T-helper 17 cell (primary cell): ENCODE data around the gene GBE1. TPM values are rescaled to one million over a fixed set of nuclear protein-coding genes. Genes with fewer than 3 reads are reported as not detected.
A peak's percentile ranks its signal among the peaks of the same experiment; 100 is the strongest.
"Not testable (repeated sequence)": the region's sequence is repeated elsewhere in the genome, so short reads cannot be mapped to it uniquely, and the experiment has no call there.

ENCODE experiments used
- ATAC-seq: fragments of 150-1000 bp; cut with Tn5 transposase; 2 replicates; pipeline ENCODE4 v1.10.0; 2021; ENCODE audit warnings: mild to moderate bottlenecking, moderate library complexity
- DNase-seq, 3 donors: peaks; one replicate each; pipeline versions ENCODE4 v3.0.0 to v3.0.0-alpha.2; 2020 to 2021
- H3K9me3 ChIP-seq: one replicate; pipeline ENCODE4 v1.7.0; 2013; ENCODE audit warnings: low read length, mild to moderate bottlenecking; ENCODE audit not compliant: control insufficient read depth, poor library complexity, severe bottlenecking
- H3K27ac Mint-ChIP-seq: one replicate; pipeline ENCODE4 v1.8.0; 2022; ENCODE audit warnings: mild to moderate bottlenecking, moderate library complexity, mixed read lengths
- H3K27me3 Mint-ChIP-seq: one replicate; pipeline ENCODE4 v1.8.0; 2022; ENCODE audit warnings: mixed read lengths
- H3K36me3 Mint-ChIP-seq: one replicate; pipeline ENCODE4 v1.8.0; 2022; ENCODE audit warnings: low read depth, mixed read lengths
- H3K4me1 Mint-ChIP-seq: one replicate; pipeline ENCODE4 v1.8.0; 2022; ENCODE audit warnings: mild to moderate bottlenecking, mixed read lengths
- H3K4me3 Mint-ChIP-seq: one replicate; pipeline ENCODE4 v1.8.0; 2022; ENCODE audit warnings: mild to moderate bottlenecking, moderate library complexity, mixed read lengths
- total RNA-seq, 4 donors: library from RNA in 2 of 4; stranded (reverse) in 2 of 4; gene quantifications; one replicate each; pipeline ENCODE4 v1.2.3 and lab custom pipeline; 2022 to 2026

The GBE1 gene
- total RNA-seq, 2 donors from 2014 or later = 8.0 to 8.6 TPM

DNA sequence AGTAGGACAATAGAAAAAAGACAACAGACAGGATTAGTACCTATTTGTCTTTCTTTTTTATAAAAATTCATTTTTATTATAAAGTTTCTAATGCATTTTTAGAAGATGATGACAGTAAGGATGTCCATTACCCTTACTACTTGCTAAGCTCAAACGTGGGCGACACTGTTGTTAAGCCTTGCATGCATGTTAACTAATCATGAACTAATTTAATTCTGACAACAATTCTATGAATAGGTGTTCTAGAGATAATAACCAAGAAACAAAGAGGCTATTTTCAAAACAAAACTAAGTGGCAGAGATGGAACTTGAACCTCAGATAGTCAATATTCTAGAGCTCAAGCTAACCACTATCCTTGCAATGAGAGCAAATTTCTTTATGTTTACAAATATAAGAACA lies 247.9 kb downstream of the GBE1 start:
- Mint-ChIP-seq H3K4me3 (no peak overlapping the region), H3K27ac (no peak overlapping the region), H3K36me3 (peaks cover 8% of the 10 kb centered on the region), H3K27me3 (no peaks in the 10 kb centered on the region), H3K4me1 (no peaks in the 10 kb centered on the region)
- H3K9me3 ChIP-seq = no peaks in the 10 kb centered on the region
- no peak for ATAC-seq
- DNase-seq = no peak

DNA sequence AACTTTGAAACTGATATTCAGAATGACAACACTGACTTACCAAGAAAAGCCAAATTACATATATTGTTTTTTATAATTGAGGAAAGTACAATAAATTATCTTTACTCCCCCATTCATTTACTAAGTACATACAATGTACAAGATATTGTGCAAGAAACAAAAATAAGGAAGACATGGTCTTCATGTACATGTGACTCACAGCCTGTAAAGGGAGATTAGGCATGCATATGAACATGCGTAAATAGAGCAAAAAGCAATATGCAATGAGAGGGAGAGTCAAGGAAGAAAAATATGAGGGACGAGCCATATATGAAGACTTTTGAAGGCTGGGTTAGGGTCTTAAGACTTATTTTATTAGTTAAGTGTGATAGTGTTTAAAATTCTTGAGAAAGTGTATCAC lies 258.4 kb downstream of the GBE1 start:
- H3K27ac Mint-ChIP-seq = no peak overlapping the region
- no peak overlapping the region for H3K4me3 Mint-ChIP-seq
- H3K36me3 Mint-ChIP-seq = peaks cover 2% of the 10 kb centered on the region
- no peaks in the 10 kb centered on the region for H3K4me1 Mint-ChIP-seq
- DNase-seq = no peak
- ATAC-seq = no peak
- H3K27me3 Mint-ChIP-seq = no peaks in the 10 kb centered on the region
- H3K9me3 ChIP-seq = no peaks in the 10 kb centered on the region

- no peak for ATAC-seq
- DNase-seq = no peak
- Mint-ChIP-seq H3K27me3 (no peaks in the 10 kb centered on the region), H3K4me3 (no peak overlapping the region), H3K4me1 (no peaks in the 10 kb centered on the region), H3K27ac (no peak overlapping the region), H3K36me3 (peaks cover 2% of the 10 kb centered on the region)
- H3K9me3 ChIP-seq = no peaks in the 10 kb centered on the region
These were observed 259.2 kb downstream of the GBE1 start for GRCh38 chr3:81502236-81502635.

DNA sequence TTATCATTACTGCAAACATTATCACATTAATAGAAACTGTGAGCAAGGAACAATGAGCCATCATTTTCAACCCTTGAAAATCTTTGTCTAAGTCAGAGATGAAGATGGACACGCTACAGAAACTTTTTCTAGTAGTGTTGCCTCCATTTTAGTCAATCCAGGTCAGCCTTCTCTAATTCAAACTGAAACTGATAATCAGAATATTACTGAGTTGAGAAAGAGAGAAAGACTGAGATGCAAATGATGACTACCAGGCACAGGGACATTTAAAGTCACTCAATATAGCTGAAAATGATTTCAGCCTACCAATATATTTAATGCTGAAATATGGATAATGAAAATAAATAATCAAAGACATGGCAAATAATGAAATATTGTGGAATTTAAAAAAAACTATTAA lies 261.4 kb downstream of the GBE1 start:
- Mint-ChIP-seq H3K4me3 (no peak overlapping the region), H3K4me1 (no peaks in the 10 kb centered on the region), H3K36me3 (no peaks in the 10 kb centered on the region), H3K27ac (no peak overlapping the region), H3K27me3 (no peaks in the 10 kb centered on the region)
- no peak for ATAC-seq
- H3K9me3 ChIP-seq = no peaks in the 10 kb centered on the region
- DNase-seq = no peak

DNA sequence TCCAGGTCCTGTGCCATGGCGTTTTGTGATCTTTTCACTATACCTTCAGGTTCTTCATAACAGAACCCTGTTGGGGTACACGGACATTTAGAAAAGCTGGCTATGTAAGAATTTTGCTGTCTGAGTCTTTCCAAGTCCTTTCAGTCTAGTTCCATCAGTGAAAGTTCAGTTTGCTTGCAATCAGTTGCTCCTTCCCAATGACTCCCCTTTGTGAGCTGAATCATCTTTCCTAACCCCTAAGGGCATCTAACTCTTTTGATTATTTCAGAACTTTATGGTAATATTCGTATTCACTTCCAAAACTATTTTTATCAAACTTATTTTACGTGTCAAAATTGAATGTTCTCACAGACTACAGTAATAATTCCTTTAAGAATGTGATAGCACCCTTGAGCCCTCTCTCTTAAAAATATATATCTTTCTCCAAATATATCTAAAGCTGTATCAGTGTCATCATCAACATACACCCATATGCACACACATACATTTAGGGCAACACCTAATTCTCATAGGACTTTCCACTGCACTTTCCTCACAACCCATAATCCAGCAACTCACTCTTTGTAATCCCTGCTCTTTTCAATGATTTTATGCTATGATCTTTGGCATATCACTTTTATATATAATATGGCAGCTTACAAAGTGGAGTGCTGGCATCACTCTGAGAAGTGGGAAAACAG lies 263.7 kb downstream of the GBE1 start:
- Mint-ChIP-seq H3K4me1 (no peaks in the 10 kb centered on the region), H3K27me3 (no peaks in the 10 kb centered on the region), H3K27ac (no peak overlapping the region), H3K36me3 (no peaks in the 10 kb centered on the region), H3K4me3 (no peak overlapping the region)
- DNase-seq = no peak
- no peaks in the 10 kb centered on the region for H3K9me3 ChIP-seq
- ATAC-seq = no peak

- ATAC-seq (no peak), DNase-seq (no peak)
- H3K9me3 ChIP-seq = no peaks in the 10 kb centered on the region
- Mint-ChIP-seq H3K36me3 (no peaks in the 10 kb centered on the region), H3K4me1 (peaks cover 2% of the 10 kb centered on the region), H3K27ac (no peak overlapping the region), H3K27me3 (no peaks in the 10 kb centered on the region), H3K4me3 (no peak overlapping the region)
These were observed 264.9 kb downstream of the GBE1 start for GRCh38 chr3:81496407-81497104.

GRCh38 chr3:81492471-81492870 lies 269.0 kb downstream of the GBE1 start:
- not testable (repeated sequence) for H3K27me3 Mint-ChIP-seq, H3K4me1 Mint-ChIP-seq, H3K36me3 Mint-ChIP-seq, H3K27ac Mint-ChIP-seq, H3K9me3 ChIP-seq, DNase-seq, H3K4me3 Mint-ChIP-seq, ATAC-seq

DNA sequence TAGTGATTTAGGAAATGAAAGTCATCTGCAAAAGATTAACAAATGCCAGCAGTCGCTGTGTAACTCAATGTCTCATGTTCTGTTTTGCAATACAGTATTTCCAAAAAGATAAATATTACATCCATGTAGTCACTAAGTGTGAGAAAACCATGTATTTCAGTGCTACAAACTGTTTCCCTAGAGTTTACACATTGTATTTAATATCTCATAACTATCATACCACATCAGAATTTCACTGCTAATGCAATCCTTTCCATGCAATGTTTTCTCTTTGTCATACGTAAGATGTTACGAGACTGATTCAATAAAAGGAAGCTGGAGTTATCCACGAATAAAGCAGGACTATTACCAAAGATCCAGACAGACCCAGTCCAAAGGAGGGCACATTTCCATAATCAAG lies 269.4 kb downstream of the GBE1 start:
- peaks cover 7% of the 10 kb centered on the region for H3K4me1 Mint-ChIP-seq
- no peaks in the 10 kb centered on the region for H3K36me3 Mint-ChIP-seq
- no peak for DNase-seq
- no peaks in the 10 kb centered on the region for H3K27me3 Mint-ChIP-seq
- H3K4me3 Mint-ChIP-seq = no peak overlapping the region
- no peaks in the 10 kb centered on the region for H3K9me3 ChIP-seq
- no peak overlapping the region for H3K27ac Mint-ChIP-seq
- ATAC-seq = no peak

- ATAC-seq = peak; percentile 87
- no peaks in the 10 kb centered on the region for H3K36me3 Mint-ChIP-seq
- DNase-seq = peak; percentile 35 to 65 (median 47)
- no peak overlapping the region for H3K4me3 Mint-ChIP-seq
- peak overlapping the region; percentile 16 for H3K27ac Mint-ChIP-seq
- no peaks in the 10 kb centered on the region for H3K27me3 Mint-ChIP-seq
- no peaks in the 10 kb centered on the region for H3K9me3 ChIP-seq
- H3K4me1 Mint-ChIP-seq = peaks cover 7% of the 10 kb centered on the region
These were observed 270.7 kb downstream of the GBE1 start for GRCh38 chr3:81490541-81491288.

- ATAC-seq (no peak), DNase-seq (no peak)
- H3K36me3 Mint-ChIP-seq = no peaks in the 10 kb centered on the region
- no peak overlapping the region for H3K27ac Mint-ChIP-seq
- H3K4me1 Mint-ChIP-seq = no peaks in the 10 kb centered on the region
- H3K9me3 ChIP-seq = no peaks in the 10 kb centered on the region
- no peak overlapping the region for H3K4me3 Mint-ChIP-seq
- H3K27me3 Mint-ChIP-seq = no peaks in the 10 kb centered on the region
These were observed 276.0 kb downstream of the GBE1 start for GRCh38 chr3:81485444-81485865.

DNA sequence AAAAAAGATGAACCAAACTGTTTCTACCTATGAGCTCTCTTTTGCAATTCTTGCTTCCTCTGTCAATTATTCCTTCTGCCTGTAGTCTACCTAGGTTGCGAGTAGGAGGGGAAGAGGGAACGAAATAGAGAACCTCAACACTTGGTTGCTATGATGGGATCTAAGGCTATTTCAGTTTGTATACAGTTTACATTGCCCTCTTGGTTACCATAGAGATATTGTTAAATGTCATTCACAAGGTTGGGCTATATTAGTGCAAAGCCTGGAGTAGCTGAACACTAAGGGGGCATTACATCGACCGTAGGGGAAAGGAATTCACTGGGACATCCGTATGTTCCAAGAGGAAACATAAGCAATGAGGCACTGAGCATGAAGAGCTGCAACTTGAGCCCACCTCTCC lies 276.9 kb downstream of the GBE1 start:
- no peaks in the 10 kb centered on the region for H3K4me1 Mint-ChIP-seq
- no peak for ATAC-seq

GRCh38 chr3:81483046-81483445 lies 278.4 kb downstream of the GBE1 start:
- DNase-seq = no peak
- no peak for ATAC-seq
- H3K36me3 Mint-ChIP-seq = no peaks in the 10 kb centered on the region
- no peak overlapping the region for H3K4me3 Mint-ChIP-seq
- H3K27ac Mint-ChIP-seq = no peak overlapping the region
- H3K4me1 Mint-ChIP-seq = no peaks in the 10 kb centered on the region
- no peaks in the 10 kb centered on the region for H3K27me3 Mint-ChIP-seq
- no peaks in the 10 kb centered on the region for H3K9me3 ChIP-seq

More for the DNA sequence above, 276.9 kb downstream of the GBE1 start:
- H3K4me3 Mint-ChIP-seq = no peak overlapping the region
- no peaks in the 10 kb centered on the region for H3K9me3 ChIP-seq
- DNase-seq = no peak
- no peaks in the 10 kb centered on the region for H3K36me3 Mint-ChIP-seq
- no peak overlapping the region for H3K27ac Mint-ChIP-seq
- no peaks in the 10 kb centered on the region for H3K27me3 Mint-ChIP-seq

GRCh38 chr3:81477740-81478139 lies 283.7 kb downstream of the GBE1 start:
- Mint-ChIP-seq H3K36me3 (no peaks in the 10 kb centered on the region), H3K4me1 (no peaks in the 10 kb centered on the region), H3K4me3 (no peak overlapping the region), H3K27ac (no peak overlapping the region), H3K27me3 (no peaks in the 10 kb centered on the region)
- ATAC-seq = no peak
- DNase-seq = no peak
- no peaks in the 10 kb centered on the region for H3K9me3 ChIP-seq
